Body of pancreas (tissue), 4 donors: ENCODE data around the gene EPHA8. TPM values are rescaled to one million over a fixed set of nuclear protein-coding genes. Genes with fewer than 3 reads are reported as not detected.

ENCODE experiments used
- ATAC-seq: fragments of 150-250 bp; one replicate; pipeline ENCODE4 v1.9.1; 2016
- DNase-seq, 4 donors: peaks; one replicate each; pipeline ENCODE4 v3.0.0-alpha.2; 2019
- H3K27ac ChIP-seq, 4 donors: fragments of 200-600 bp; sonication (generic); 1 replicate in 3 of 4; 2 replicates in 1 of 4; pipeline versions ENCODE4 v1.5.1 to v1.6.1; 2016 to 2019; ENCODE audit warnings: mild to moderate bottlenecking in 1 of 4, mixed read lengths in 1 of 4, moderate library complexity in 1 of 4
- H3K27me3 ChIP-seq, 2 donors: fragments of 200-600 bp; sonication (generic); one replicate each; pipeline ENCODE4 v1.6.0; 2016; ENCODE audit warnings: mild to moderate bottlenecking in 1 of 2
- H3K36me3 ChIP-seq, 2 donors: fragments of 200-600 bp; sonication (generic); replicated peaks in 1 of 2; 2 replicates each; pipeline ENCODE4 v1.5.1; 2016; ENCODE audit warnings: low read depth in 2 of 2; ENCODE audit not compliant: insufficient read depth in 1 of 2
- H3K4me1 ChIP-seq: fragments of 200-600 bp; sonication (generic); one replicate; pipeline ENCODE4 v1.6.0; 2016
- H3K4me3 ChIP-seq, 2 donors: fragments of 200-600 bp; sonication (generic); 1 replicate in 1 of 2; 2 replicates in 1 of 2; pipeline ENCODE4 v1.5.1; 2016 to 2019
- H3K9me3 ChIP-seq, 3 donors: fragments of 200-600 bp; sonication (generic); 1 replicate in 2 of 3; 2 replicates in 1 of 3; pipeline ENCODE4 v1.5.1; 2016
- POLR2A ChIP-seq, 3 donors: fragments of 450-650 bp; IDR thresholded peaks; one replicate each; pipeline ENCODE4 v1.6.1; 2016; ENCODE audit warnings: antibody characterized with exemption in 3 of 3, mild to moderate bottlenecking in 2 of 3
- WGBS, 2 donors: methylation state at CpG; one replicate each; pipeline ENCODE4 v1.1.5; 2017; 5-methylcytosine and 5-hydroxymethylcytosine counted together
- intact Hi-C: fragments of 100-400 bp; cut with DNase I; formaldehyde crosslinking; loops from one replicate; pipeline ENCODE4 v1.15.1; 2023
- total RNA-seq, 2 donors: library from RNA; depleted of rRNA; stranded (reverse); fragments of >200 nt; gene quantifications; one replicate each; pipeline ENCODE4 v1.1.0, GENCODE V29; 2016
- TF ChIP-seq, protein P1 (sequence below), 7 experiments: fragments of 450-650 bp in 4 of 7; fragments of 200-600 bp in 3 of 7; sonication (generic) in 3 of 7; IDR thresholded peaks; one replicate each; pipeline ENCODE4 v1.5.1; 2016 to 2019; ENCODE audit warnings: antibody characterized with exemption in 7 of 7

Gene EPHA8
- total RNA-seq, 2 donors from 2014 or later, result 0.52 to 0.66 TPM

DNA sequence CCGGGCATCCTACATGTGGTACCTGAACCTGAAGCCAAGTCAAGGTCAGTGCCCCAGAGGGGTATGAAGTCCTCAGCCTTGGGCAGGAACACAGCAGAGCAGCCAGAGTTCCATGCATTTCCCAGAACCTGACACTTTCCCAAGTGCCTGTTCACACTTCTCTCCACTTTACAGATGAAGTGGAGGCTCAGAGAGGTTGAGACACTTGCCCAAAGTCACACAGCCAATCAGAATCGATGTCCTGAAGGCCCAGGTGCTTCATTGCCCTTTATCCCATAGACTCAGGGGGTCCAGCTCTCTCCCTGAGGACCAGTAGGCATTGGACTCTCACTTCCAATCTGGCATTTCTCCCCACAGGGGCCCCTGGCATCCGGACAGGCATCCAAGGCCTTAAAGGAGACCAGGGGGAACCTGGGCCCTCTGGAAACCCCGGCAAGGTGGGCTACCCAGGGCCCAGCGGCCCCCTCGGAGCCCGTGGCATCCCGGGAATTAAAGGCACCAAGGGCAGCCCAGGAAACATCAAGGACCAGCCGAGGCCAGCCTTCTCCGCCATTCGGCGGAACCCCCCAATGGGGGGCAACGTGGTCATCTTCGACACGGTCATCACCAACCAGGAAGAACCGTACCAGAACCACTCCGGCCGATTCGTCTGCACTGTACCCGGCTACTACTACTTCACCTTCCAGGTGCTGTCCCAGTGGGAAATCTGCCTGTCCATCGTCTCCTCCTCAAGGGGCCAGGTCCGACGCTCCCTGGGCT is 75.4 kb downstream of the EPHA8 start:
- H3K4me3 ChIP-seq, result no peak overlapping the region
- no peaks in the 10 kb centered on the region for H3K9me3 ChIP-seq
- intact Hi-C loops, result no loop called here
- 85 to 97% methylated on average over 6 to 19 of the region's 23 CpGs for WGBS, 2 donors
- TF ChIP-seq, protein P1, sequence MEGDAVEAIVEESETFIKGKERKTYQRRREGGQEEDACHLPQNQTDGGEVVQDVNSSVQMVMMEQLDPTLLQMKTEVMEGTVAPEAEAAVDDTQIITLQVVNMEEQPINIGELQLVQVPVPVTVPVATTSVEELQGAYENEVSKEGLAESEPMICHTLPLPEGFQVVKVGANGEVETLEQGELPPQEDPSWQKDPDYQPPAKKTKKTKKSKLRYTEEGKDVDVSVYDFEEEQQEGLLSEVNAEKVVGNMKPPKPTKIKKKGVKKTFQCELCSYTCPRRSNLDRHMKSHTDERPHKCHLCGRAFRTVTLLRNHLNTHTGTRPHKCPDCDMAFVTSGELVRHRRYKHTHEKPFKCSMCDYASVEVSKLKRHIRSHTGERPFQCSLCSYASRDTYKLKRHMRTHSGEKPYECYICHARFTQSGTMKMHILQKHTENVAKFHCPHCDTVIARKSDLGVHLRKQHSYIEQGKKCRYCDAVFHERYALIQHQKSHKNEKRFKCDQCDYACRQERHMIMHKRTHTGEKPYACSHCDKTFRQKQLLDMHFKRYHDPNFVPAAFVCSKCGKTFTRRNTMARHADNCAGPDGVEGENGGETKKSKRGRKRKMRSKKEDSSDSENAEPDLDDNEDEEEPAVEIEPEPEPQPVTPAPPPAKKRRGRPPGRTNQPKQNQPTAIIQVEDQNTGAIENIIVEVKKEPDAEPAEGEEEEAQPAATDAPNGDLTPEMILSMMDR (IDR thresholded peaks at IDR 0.05), result no peak
- no peak for TF ChIP-seq POLR2A (IDR thresholded peaks at IDR 0.05)
- H3K36me3 ChIP-seq, result no peaks in the 10 kb centered on the region
- ATAC-seq (no peak), DNase-seq (no peak)
- H3K27ac ChIP-seq, result no peak overlapping the region
- H3K4me1 ChIP-seq, result peaks cover 14% of the 10 kb centered on the region
- no peaks in the 10 kb centered on the region for H3K27me3 ChIP-seq

DNA sequence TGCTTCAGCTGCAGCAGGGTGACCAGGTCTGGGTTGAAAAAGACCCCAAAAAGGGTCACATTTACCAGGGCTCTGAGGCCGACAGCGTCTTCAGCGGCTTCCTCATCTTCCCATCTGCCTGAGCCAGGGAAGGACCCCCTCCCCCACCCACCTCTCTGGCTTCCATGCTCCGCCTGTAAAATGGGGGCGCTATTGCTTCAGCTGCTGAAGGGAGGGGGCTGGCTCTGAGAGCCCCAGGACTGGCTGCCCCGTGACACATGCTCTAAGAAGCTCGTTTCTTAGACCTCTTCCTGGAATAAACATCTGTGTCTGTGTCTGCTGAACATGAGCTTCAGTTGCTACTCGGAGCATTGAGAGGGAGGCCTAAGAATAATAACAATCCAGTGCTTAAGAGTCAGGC is 76.0 kb downstream of the EPHA8 start:
- Histone ChIP-seq H3K9me3 (no peaks in the 10 kb centered on the region), H3K27ac (no peak overlapping the region), H3K4me1 (peaks cover 14% of the 10 kb centered on the region), H3K4me3 (no peak overlapping the region), H3K36me3 (no peaks in the 10 kb centered on the region), H3K27me3 (no peaks in the 10 kb centered on the region)
- DNase-seq (no peak), ATAC-seq (no peak)
- WGBS, 2 donors, result 51 to 74% methylated on average over 8 of the region's 8 CpGs
- TF ChIP-seq, protein P1 (IDR thresholded peaks at IDR 0.05), result no peak
- TF ChIP-seq POLR2A (IDR thresholded peaks at IDR 0.05), result no peak
- intact Hi-C loops, result no loop called here

DNA sequence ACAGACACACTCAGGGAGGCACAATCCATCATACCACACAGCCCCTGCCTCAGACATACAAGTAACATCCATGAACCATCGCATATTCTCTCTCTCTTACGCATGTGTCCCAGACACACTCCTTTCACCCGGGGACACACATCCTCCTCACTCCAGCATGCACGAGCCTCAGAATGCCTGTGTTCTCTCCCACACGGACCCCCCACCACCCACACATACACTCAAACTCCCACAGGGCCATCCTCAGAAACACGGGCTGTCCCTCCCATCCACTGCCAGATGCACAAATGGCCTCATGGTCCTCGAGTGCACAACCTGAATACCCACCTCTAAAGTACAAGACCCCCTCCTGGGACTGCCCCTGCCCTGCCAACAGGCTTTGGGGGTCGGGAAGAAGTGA is 78.0 kb downstream of the EPHA8 start:
- no peaks in the 10 kb centered on the region for H3K9me3 ChIP-seq
- intact Hi-C loops, result loop anchor here (10.0 kb wide), 2 partner anchors 116 to 536 kb away; no protein-coding TSS in a partner anchor
- DNase-seq (no peak), ATAC-seq (no peak)
- H3K36me3 ChIP-seq, result no peaks in the 10 kb centered on the region
- H3K4me3 ChIP-seq, result no peak overlapping the region
- no peak for TF ChIP-seq POLR2A (IDR thresholded peaks at IDR 0.05)
- TF ChIP-seq, protein P1 (IDR thresholded peaks at IDR 0.05), result no peak
- H3K4me1 ChIP-seq, result peaks cover 5% of the 10 kb centered on the region
- no peaks in the 10 kb centered on the region for H3K27me3 ChIP-seq
- WGBS, 2 donors, result 56 to 71% methylated on average over 8 of the region's 8 CpGs
- H3K27ac ChIP-seq, result no peak overlapping the region

DNA sequence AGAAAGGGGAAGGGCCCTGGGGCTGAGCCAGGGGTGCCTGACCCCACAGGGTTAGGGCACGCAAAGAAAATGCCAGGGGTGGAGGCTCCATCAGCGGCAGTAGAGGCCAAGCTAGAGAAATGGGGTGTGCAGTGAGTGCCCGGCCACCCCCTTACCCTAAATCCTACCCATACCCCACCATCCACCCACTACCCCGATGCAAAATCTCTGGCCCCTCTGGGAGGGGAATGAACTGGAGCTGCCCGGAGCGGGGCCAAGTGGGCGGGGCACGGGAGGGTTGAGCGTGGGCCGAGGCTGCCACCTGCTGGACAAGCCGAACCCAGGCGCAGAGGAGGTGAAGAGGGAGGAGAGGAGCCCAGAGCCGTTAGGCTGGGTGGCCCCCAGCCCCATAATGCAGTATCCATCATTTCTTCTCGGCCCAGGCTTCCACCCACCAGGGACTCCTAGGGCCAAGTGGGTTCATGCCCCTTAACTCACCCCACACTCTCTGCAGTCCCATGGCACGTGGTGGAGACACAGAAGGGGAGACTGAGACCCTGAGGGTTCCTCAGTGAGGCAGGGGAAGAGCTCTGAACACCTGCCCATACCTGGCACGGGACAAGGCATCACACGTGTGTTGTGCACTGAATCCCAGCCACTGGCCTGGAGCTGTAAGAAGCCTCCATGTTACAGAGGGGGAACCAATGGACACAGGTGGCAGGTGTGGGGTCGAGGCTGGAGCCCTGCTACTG is 78.8 kb downstream of the EPHA8 start:
- no peaks in the 10 kb centered on the region for H3K9me3 ChIP-seq
- 8 to 10% methylated on average over 9 to 18 of the region's 18 CpGs for WGBS, 2 donors
- TF ChIP-seq, protein P1 (IDR thresholded peaks at IDR 0.05), result peak; percentile 80 to 93 (median 91)
- TF ChIP-seq POLR2A (IDR thresholded peaks at IDR 0.05), result no peak
- peak; percentile 85 to 92 (median 89) for DNase-seq
- no peak overlapping the region for H3K27ac ChIP-seq
- no peaks in the 10 kb centered on the region for H3K27me3 ChIP-seq
- H3K4me3 ChIP-seq, result no peak overlapping the region
- intact Hi-C loops, result loop anchor here (2.0 to 10.0 kb wide), 3 partner anchors 117 to 537 kb away; no protein-coding TSS in a partner anchor
- no peaks in the 10 kb centered on the region for H3K36me3 ChIP-seq
- ATAC-seq, result peak; percentile 85
- H3K4me1 ChIP-seq, result peaks cover 5% of the 10 kb centered on the region
